IMR-90 (cell line): ENCODE measurements around the gene GDF10. TPM values are rescaled to one million over a fixed set of nuclear protein-coding genes. Genes with fewer than 3 reads are reported as not detected.

Experiments
- ATAC-seq: fragments of 200-7000 bp; cut with Tn5 transposase; 2 replicates; pipeline ENCODE4 v1.9.1; 2020; ENCODE audit warnings: low read depth, mild to moderate bottlenecking, moderate library complexity
- BruUV-seq: library from RNA; stranded (reverse); fragments of 400-500 nt; replicated peaks from 2 replicates; lab custom pipeline; 2021; lab: Mats Ljungman, UMichigan
- CTCF ChIA-PET: fragments of 300-600 bp; formaldehyde crosslinking; extraction: SDS; loops from one replicate; lab custom pipeline; 2021; ENCODE audit warnings: antibody characterized with exemption; lab: Yijun Ruan, JAX
- POLR2A ChIA-PET: fragments of 300-600 bp; sonication (Branson Sonifier 250); formaldehyde crosslinking; loops from one replicate; lab custom pipeline; 2022; ENCODE audit warnings: antibody characterized with exemption; ENCODE audit not compliant: unreplicated experiment; lab: Charles Lee
- DNase-seq: peaks from one replicate; pipeline ENCODE4 v3.0.0; 2013
- H2AFZ ChIP-seq: replicated peaks from 2 replicates; pipeline ENCODE3; 2013; ENCODE audit warnings: low read length, mild to moderate bottlenecking; ENCODE audit not compliant: poor library complexity
- H2AK5ac ChIP-seq: 2 replicates; pipeline ENCODE4 v1.6.1; 2013; ENCODE audit warnings: low read depth, low read length, inconsistent platforms
- H2AK9ac ChIP-seq: replicated peaks from 2 replicates; pipeline ENCODE3; 2013; ENCODE audit warnings: mild to moderate bottlenecking, low read depth, low read length, moderate library complexity; ENCODE audit not compliant: poor library complexity
- H2BK120ac ChIP-seq: 2 replicates; pipeline ENCODE4 v1.6.1; 2013; ENCODE audit warnings: low read depth, low read length, inconsistent platforms
- H2BK15ac ChIP-seq: 3 replicates; pipeline ENCODE4 v1.6.1; 2013; ENCODE audit warnings: low read depth, low read length, inconsistent platforms
- H2BK20ac ChIP-seq: 2 replicates; pipeline ENCODE4 v1.6.1; 2013; ENCODE audit warnings: low read depth, mild to moderate bottlenecking, inconsistent platforms, low read length, moderate library complexity
- H2BK5ac ChIP-seq: 2 replicates; pipeline ENCODE4 v1.6.1; 2013; ENCODE audit warnings: mild to moderate bottlenecking, low read depth, low read length, inconsistent platforms; ENCODE audit not compliant: poor library complexity, severe bottlenecking
- H3K14ac ChIP-seq: replicated peaks from 2 replicates; pipeline ENCODE4 v1.6.1; 2013; ENCODE audit warnings: low read depth, low read length, inconsistent platforms
- H3K18ac ChIP-seq: 2 replicates; pipeline ENCODE4 v1.6.1; 2013; ENCODE audit warnings: low read depth, low read length, control low read depth
- H3K23ac ChIP-seq: 2 replicates; pipeline ENCODE4 v1.6.1; 2013; ENCODE audit warnings: low read depth, low read length, inconsistent platforms
- H3K27ac ChIP-seq: 2 replicates; pipeline ENCODE4 v1.5.1; 2013; ENCODE audit warnings: mild to moderate bottlenecking, control low read depth, low read length; ENCODE audit not compliant: insufficient read depth
- H3K27me3 ChIP-seq: 2 replicates; pipeline ENCODE4 v1.6.1; 2013; ENCODE audit warnings: low read length; ENCODE audit not compliant: control insufficient read depth, insufficient read depth
- H3K36me3 ChIP-seq: 2 replicates; pipeline ENCODE4 v1.6.1; 2013; ENCODE audit warnings: low read length, mixed read lengths; ENCODE audit not compliant: control insufficient read depth, insufficient read depth
- H3K4ac ChIP-seq: 2 replicates; pipeline ENCODE4 v1.6.1; 2013; ENCODE audit warnings: low read depth, low read length, inconsistent platforms
- H3K4me1 ChIP-seq: 2 replicates; pipeline ENCODE4 v1.6.1; 2013; ENCODE audit warnings: low read length, mixed read lengths; ENCODE audit not compliant: control insufficient read depth, insufficient read depth
- H3K4me2 ChIP-seq: 2 replicates; pipeline ENCODE4 v1.6.1; 2013; ENCODE audit warnings: low read depth, mild to moderate bottlenecking, control low read depth, low read length, moderate library complexity
- H3K4me3 ChIP-seq: 2 replicates; pipeline ENCODE4 v1.5.1; 2013; ENCODE audit warnings: low read depth, mild to moderate bottlenecking, control low read depth, low read length, moderate library complexity; ENCODE audit not compliant: insufficient read depth
- H3K56ac ChIP-seq: 2 replicates; pipeline ENCODE4 v1.6.1; 2013; ENCODE audit warnings: low read length, inconsistent platforms; ENCODE audit not compliant: insufficient read depth; ENCODE audit errors: extremely low read depth
- H3K79me1 ChIP-seq, 2 experiments: 2 replicates each; pipeline ENCODE4 v1.6.1; 2013; ENCODE audit warnings: low read length in 2 of 2, inconsistent platforms in 1 of 2, low read depth in 1 of 2
- H3K9ac ChIP-seq: 2 replicates; pipeline ENCODE4 v1.6.1; 2013; ENCODE audit warnings: low read depth, low read length, control low read depth
- H3K9me1 ChIP-seq: 2 replicates; pipeline ENCODE4 v1.6.1; 2013; ENCODE audit warnings: low read length, inconsistent platforms; ENCODE audit not compliant: insufficient read depth
- H3K9me3 ChIP-seq: 2 replicates; pipeline ENCODE4 v1.6.1; 2013; ENCODE audit warnings: low read length; ENCODE audit not compliant: control insufficient read depth, insufficient read depth
- H4K20me1 ChIP-seq: 2 replicates; pipeline ENCODE4 v1.6.1; 2013; ENCODE audit warnings: low read length, inconsistent platforms; ENCODE audit not compliant: insufficient read depth
- H4K5ac ChIP-seq: 2 replicates; pipeline ENCODE4 v1.6.1; 2013; ENCODE audit warnings: mild to moderate bottlenecking, low read depth, low read length, control low read depth
- H4K8ac ChIP-seq, 2 experiments: 2 replicates each; pipeline ENCODE4 v1.6.1; 2013; ENCODE audit warnings: low read depth in 2 of 2, low read length in 2 of 2, control low read depth in 1 of 2, inconsistent platforms in 1 of 2
- H4K91ac ChIP-seq: 2 replicates; pipeline ENCODE4 v1.6.1; 2013; ENCODE audit warnings: low read depth, low read length, inconsistent platforms; ENCODE audit not compliant: insufficient read depth
- BHLHE40 ChIP-seq: fragments of 150-350 bp; IDR thresholded peaks from 2 replicates; pipeline ENCODE4 v1.6.1; 2016; ENCODE audit warnings: mild to moderate bottlenecking, low read depth, low read length
- CEBPB ChIP-seq: IDR thresholded peaks from 2 replicates; pipeline ENCODE4 v1.6.1; 2012; ENCODE audit warnings: low read depth, low read length, improper control_type of control experiment
- CHD1 ChIP-seq: IDR thresholded peaks from 2 replicates; pipeline ENCODE4 v1.6.1; 2012; ENCODE audit warnings: low read depth, low read length, improper control_type of control experiment
- FOS ChIP-seq: fragments of 150-350 bp; IDR thresholded peaks from 2 replicates; pipeline ENCODE4 v1.6.1; 2016; ENCODE audit warnings: low read depth, low read length
- MAFK ChIP-seq: IDR thresholded peaks from 2 replicates; pipeline ENCODE4 v1.6.1; 2012; ENCODE audit warnings: low read depth, low read length, improper control_type of control experiment
- MAZ ChIP-seq: IDR thresholded peaks from 2 replicates; pipeline ENCODE4 v1.6.1; 2012; ENCODE audit warnings: low read depth, mild to moderate bottlenecking, low read length, improper control_type of control experiment, moderate library complexity, borderline replicate concordance
- MXI1 ChIP-seq: IDR thresholded peaks from 2 replicates; pipeline ENCODE4 v1.6.1; 2012; ENCODE audit warnings: low read depth, mild to moderate bottlenecking, low read length, moderate library complexity, borderline replicate concordance
- NFE2L2 ChIP-seq: fragments of 150-350 bp; IDR thresholded peaks from 2 replicates; pipeline ENCODE4 v1.6.1; 2016; ENCODE audit warnings: low read depth, mild to moderate bottlenecking, low read length
- POLR2A ChIP-seq: IDR thresholded peaks from 2 replicates; pipeline ENCODE4 v1.6.1; 2012; ENCODE audit warnings: mild to moderate bottlenecking, low read depth, low read length
- RAD21 ChIP-seq: IDR thresholded peaks from 2 replicates; pipeline ENCODE4 v1.6.1; 2012; ENCODE audit warnings: low read length, improper control_type of control experiment
- RCOR1 ChIP-seq: IDR thresholded peaks from 2 replicates; pipeline ENCODE4 v1.6.1; 2012; ENCODE audit warnings: mild to moderate bottlenecking, low read length, improper control_type of control experiment; ENCODE audit not compliant: insufficient replicate concordance
- RFX5 ChIP-seq: IDR thresholded peaks from 2 replicates; pipeline ENCODE4 v1.8.0; 2012; ENCODE audit warnings: low read depth, mild to moderate bottlenecking, low read length, moderate library complexity
- SMC3 ChIP-seq: fragments of 150-350 bp; IDR thresholded peaks from 2 replicates; pipeline ENCODE4 v1.6.1; 2016; ENCODE audit warnings: low read depth, mild to moderate bottlenecking, antibody characterized with exemption, low read length, moderate library complexity
- WGBS, 2 experiments: methylation state at CpG; one replicate each; pipeline versions ENCODE4 v1.1.5 to v1.1.7; 2013; ENCODE audit warnings: missing lambda C conversion rate in 2 of 2; ENCODE audit not compliant: insufficient read length in 1 of 2; ENCODE audit errors: extremely low coverage in 2 of 2; 5-methylcytosine and 5-hydroxymethylcytosine counted together
- dilution Hi-C: fragments of 300-500 bp; cut with HindIII; formaldehyde crosslinking; loops from one replicate; pipeline ENCODE4 v1.14.3; 2018; ENCODE audit warnings: low sequenced_read_pairs; ENCODE audit not compliant: unreplicated experiment
- in situ Hi-C: fragments of 300-500 bp; cut with MboI; formaldehyde crosslinking; loops from 3 replicates; pipeline ENCODE4 v1.14.3; 2019; ENCODE audit warnings: low sequenced_read_pairs, inconsistent platforms, mixed read lengths
- intact Hi-C: fragments of 100-400 bp; cut with micrococcal nuclease; formaldehyde crosslinking; loops from 2 replicates; pipeline ENCODE4 v1.10.0; 2022
- polyA plus RNA-seq, 3 experiments: library from polyadenylated mRNA; depleted of rRNA; stranded (reverse); fragments of >200 nt; gene quantifications; 2 replicates each; pipeline ENCODE4 v1.2.3, GENCODE V29; 2012; ENCODE audit warnings: low replicate concordance in 1 of 3
- total RNA-seq: library from RNA; depleted of rRNA; stranded (reverse); fragments of >200 nt; gene quantifications from 2 replicates; pipeline ENCODE4 v1.2.3, GENCODE V29; 2012
- TF ChIP-seq, protein P1 (sequence below): fragments of 150-350 bp; IDR thresholded peaks from 2 replicates; pipeline ENCODE4 v1.6.1; 2017; ENCODE audit warnings: mild to moderate bottlenecking, antibody characterized with exemption, low read length, low read depth
- TF ChIP-seq, protein P2 (sequence below): fragments of 150-350 bp; IDR thresholded peaks from 2 replicates; pipeline ENCODE4 v1.6.1; 2016; ENCODE audit warnings: low read depth, mild to moderate bottlenecking, low read length, moderate library complexity, borderline replicate concordance
- TF ChIP-seq, protein P3 (sequence below): conservative IDR thresholded peaks from 2 replicates; pipeline ENCODE4 v1.5.1; 2012; ENCODE audit warnings: mild to moderate bottlenecking, low read depth, low read length, improper control_type of control experiment

Gene GDF10
- total and polyA plus RNA-seq, 2 of the 4 experiments (the other 2 are of a cell fraction), result 0.34 TPM; not detected in 1

DNA sequence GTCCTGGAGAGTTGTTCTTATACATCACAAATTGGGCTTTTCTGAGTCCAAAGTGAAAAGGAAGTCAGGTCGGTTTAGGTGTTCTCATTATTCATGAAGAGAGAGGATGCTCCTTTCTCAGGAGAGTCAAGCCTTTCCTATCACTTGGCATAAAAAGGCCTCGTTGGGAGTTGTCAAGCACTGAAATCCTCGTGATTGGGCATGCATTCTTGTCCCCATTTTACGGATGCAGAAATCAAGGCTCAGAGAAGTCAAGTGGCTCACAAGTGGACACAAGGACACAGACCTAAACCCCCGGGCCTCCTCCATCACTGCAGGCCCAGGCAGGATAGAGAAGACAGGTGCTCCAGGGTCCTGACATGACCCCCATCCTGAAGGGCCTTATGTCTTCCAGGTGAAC is 56.7 kb downstream of the GDF10 start:
- H3K9me3 ChIP-seq, result no peaks in the 10 kb centered on the region
- no peak overlapping the region for H4K8ac ChIP-seq
- no peak overlapping the region for H2AK9ac ChIP-seq
- no peaks in the 10 kb centered on the region for H3K4me1 ChIP-seq
- WGBS, 2 experiments, result 30% methylated on average over 2 of the region's 5 CpGs; no CpG with 5 or more reads in 1 of the 2 experiments
- no peak overlapping the region for H3K4me3 ChIP-seq
- H2AFZ ChIP-seq, result no peak overlapping the region
- H3K4me2 ChIP-seq, result no peak overlapping the region
- TF ChIP-seq RFX5 (no peak), RCOR1 (no peak), POLR2A (no peak), RAD21 (no peak), CHD1 (no peak), SMC3 (no peak), CEBPB (no peak), NFE2L2 (no peak), MAFK (no peak), FOS (no peak), MXI1 (no peak), BHLHE40 (no peak), MAZ (no peak)
- TF ChIP-seq, protein P1, sequence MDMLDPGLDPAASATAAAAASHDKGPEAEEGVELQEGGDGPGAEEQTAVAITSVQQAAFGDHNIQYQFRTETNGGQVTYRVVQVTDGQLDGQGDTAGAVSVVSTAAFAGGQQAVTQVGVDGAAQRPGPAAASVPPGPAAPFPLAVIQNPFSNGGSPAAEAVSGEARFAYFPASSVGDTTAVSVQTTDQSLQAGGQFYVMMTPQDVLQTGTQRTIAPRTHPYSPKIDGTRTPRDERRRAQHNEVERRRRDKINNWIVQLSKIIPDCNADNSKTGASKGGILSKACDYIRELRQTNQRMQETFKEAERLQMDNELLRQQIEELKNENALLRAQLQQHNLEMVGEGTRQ, result no peak
- TF ChIP-seq, protein P2, sequence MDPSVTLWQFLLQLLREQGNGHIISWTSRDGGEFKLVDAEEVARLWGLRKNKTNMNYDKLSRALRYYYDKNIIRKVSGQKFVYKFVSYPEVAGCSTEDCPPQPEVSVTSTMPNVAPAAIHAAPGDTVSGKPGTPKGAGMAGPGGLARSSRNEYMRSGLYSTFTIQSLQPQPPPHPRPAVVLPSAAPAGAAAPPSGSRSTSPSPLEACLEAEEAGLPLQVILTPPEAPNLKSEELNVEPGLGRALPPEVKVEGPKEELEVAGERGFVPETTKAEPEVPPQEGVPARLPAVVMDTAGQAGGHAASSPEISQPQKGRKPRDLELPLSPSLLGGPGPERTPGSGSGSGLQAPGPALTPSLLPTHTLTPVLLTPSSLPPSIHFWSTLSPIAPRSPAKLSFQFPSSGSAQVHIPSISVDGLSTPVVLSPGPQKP, result no peak
- TF ChIP-seq, protein P3, sequence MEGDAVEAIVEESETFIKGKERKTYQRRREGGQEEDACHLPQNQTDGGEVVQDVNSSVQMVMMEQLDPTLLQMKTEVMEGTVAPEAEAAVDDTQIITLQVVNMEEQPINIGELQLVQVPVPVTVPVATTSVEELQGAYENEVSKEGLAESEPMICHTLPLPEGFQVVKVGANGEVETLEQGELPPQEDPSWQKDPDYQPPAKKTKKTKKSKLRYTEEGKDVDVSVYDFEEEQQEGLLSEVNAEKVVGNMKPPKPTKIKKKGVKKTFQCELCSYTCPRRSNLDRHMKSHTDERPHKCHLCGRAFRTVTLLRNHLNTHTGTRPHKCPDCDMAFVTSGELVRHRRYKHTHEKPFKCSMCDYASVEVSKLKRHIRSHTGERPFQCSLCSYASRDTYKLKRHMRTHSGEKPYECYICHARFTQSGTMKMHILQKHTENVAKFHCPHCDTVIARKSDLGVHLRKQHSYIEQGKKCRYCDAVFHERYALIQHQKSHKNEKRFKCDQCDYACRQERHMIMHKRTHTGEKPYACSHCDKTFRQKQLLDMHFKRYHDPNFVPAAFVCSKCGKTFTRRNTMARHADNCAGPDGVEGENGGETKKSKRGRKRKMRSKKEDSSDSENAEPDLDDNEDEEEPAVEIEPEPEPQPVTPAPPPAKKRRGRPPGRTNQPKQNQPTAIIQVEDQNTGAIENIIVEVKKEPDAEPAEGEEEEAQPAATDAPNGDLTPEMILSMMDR, result no peak
- CTCF ChIA-PET, result no interaction called here
- peaks cover 29% of the 10 kb centered on the region for H3K27me3 ChIP-seq
- H3K14ac ChIP-seq, result no peak overlapping the region
- H4K5ac ChIP-seq, result no peak overlapping the region
- H3K9ac ChIP-seq, result no peak overlapping the region
- no peak for ATAC-seq
- no peak overlapping the region for H3K27ac ChIP-seq
- H3K56ac ChIP-seq, result no peak overlapping the region
- H4K91ac ChIP-seq, result no peak overlapping the region
- in situ Hi-C loops (no loop called here), dilution Hi-C loops (no loop called here), intact Hi-C loops (no loop called here)
- no peak overlapping the region for H2BK20ac ChIP-seq
- no peak overlapping the region for H2AK5ac ChIP-seq
- H2BK5ac ChIP-seq, result no peak overlapping the region
- H3K23ac ChIP-seq, result no peak overlapping the region
- H3K79me1 ChIP-seq, result no peaks in the 10 kb centered on the region
- no peaks in the 10 kb centered on the region for H3K36me3 ChIP-seq
- H3K18ac ChIP-seq, result no peak overlapping the region
- H2BK15ac ChIP-seq, result no peak overlapping the region
- H2BK120ac ChIP-seq, result no peak overlapping the region
- POLR2A ChIA-PET, result no interaction called here
- H3K4ac ChIP-seq, result no peak overlapping the region
- H4K20me1 ChIP-seq, result no peaks in the 10 kb centered on the region
- H3K9me1 ChIP-seq, result no peaks in the 10 kb centered on the region
- BruUV-seq, result no TSS peak
- DNase-seq, result no peak
